Glutamatergic neuron (in vitro differentiated cells): Measurements from ENCODE around the gene GPR25. TPM values are rescaled to one million over a fixed set of nuclear protein-coding genes. Genes with fewer than 3 reads are reported as not detected.

Experiments used
- DNase-seq: peaks from one replicate; pipeline ENCODE4 v3.0.0; 2022
- H3K27ac Mint-ChIP-seq: one replicate; pipeline ENCODE4 v1.8.0; 2020; ENCODE audit warnings: mild to moderate bottlenecking, mixed read lengths, inconsistent platforms; ENCODE audit not compliant: unreplicated experiment
- H3K27me3 Mint-ChIP-seq: one replicate; pipeline ENCODE4 v1.8.0; 2020; ENCODE audit warnings: mild to moderate bottlenecking, moderate library complexity, mixed read lengths, inconsistent platforms; ENCODE audit not compliant: unreplicated experiment
- H3K36me3 Mint-ChIP-seq: one replicate; pipeline ENCODE4 v1.8.0; 2020; ENCODE audit warnings: mild to moderate bottlenecking, mixed read lengths, inconsistent platforms; ENCODE audit not compliant: unreplicated experiment
- H3K4me1 Mint-ChIP-seq: one replicate; pipeline ENCODE4 v1.8.0; 2020; ENCODE audit warnings: mild to moderate bottlenecking, low read depth, mixed read lengths, inconsistent platforms; ENCODE audit not compliant: unreplicated experiment
- H3K4me3 Mint-ChIP-seq: one replicate; pipeline ENCODE4 v1.8.0; 2020; ENCODE audit warnings: mild to moderate bottlenecking, mixed read lengths, inconsistent platforms; ENCODE audit not compliant: unreplicated experiment
- H3K9me3 Mint-ChIP-seq: one replicate; pipeline ENCODE4 v1.8.0; 2020; ENCODE audit warnings: mild to moderate bottlenecking, moderate library complexity, mixed read lengths, inconsistent platforms; ENCODE audit not compliant: unreplicated experiment
- total RNA-seq: library from RNA; stranded (reverse); fragmentation: NEBNext Ultra II Directional; extraction: Animal tissue kit (Norgen Biotek cat#: 25700); gene quantifications from one replicate; pipeline ENCODE4 v1.2.1, GENCODE V29; 2021; ENCODE audit not compliant: unreplicated experiment
- TF ChIP-seq, protein P1 (sequence below): fragments of 200-600 bp; sonication (generic); IDR thresholded peaks from one replicate; pipeline ENCODE4 v1.5.0; 2021; ENCODE audit not compliant: partially characterized antibody, unreplicated experiment

The GPR25 gene
- total RNA-seq, 1 donor from 2014 or later: not detected

DNA sequence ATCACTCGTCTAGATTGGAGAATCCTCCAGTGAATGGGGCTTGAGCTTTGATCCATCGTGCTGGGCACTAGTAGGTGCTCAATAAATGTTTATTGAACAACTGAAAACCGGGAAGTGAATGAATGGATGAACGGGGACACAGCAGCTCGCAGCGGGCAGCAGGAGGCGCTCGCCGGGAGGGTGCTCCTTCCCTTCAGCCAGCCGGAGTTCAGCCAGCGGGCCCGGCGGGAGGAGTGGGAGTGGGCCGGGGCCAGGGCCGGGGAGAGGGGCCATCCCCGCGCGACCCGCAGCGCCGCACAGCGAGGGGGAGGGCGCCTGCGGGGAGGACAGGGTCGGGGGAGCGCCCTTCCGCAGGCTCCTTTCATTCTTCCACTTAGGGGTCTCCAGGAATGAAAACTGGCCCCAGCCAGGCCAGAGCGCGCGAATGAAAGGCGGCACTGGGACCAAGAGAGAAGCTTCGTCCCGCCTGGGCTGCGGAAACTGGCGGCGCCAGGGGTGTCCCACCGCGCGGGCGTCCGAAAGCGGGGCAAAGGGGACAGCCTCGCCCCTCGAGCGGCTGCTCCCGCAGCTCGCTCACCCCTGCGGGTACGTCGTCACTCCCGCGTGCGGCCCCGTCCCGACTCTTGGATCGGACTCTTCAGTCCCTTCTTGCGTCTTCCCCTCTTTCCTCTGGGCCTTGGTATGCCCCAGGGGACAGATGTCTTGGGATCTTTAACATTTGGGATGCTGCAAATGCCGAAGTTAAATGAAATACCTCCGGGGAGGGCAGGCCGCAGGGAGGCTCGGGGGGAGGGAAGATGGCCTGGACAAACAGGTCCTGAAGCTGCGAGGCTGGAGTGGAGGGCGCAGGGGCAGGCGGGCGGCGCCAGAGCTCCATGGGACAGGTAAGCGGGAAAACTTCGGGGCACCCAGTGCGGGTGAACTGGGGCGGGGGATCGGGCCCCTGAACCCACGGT lies 18.3 kb downstream of the GPR25 start:
- H3K4me3 Mint-ChIP-seq: peak overlapping the region; percentile 71
- peaks cover 4% of the 10 kb centered on the region for H3K9me3 Mint-ChIP-seq
- TF ChIP-seq, protein P1, sequence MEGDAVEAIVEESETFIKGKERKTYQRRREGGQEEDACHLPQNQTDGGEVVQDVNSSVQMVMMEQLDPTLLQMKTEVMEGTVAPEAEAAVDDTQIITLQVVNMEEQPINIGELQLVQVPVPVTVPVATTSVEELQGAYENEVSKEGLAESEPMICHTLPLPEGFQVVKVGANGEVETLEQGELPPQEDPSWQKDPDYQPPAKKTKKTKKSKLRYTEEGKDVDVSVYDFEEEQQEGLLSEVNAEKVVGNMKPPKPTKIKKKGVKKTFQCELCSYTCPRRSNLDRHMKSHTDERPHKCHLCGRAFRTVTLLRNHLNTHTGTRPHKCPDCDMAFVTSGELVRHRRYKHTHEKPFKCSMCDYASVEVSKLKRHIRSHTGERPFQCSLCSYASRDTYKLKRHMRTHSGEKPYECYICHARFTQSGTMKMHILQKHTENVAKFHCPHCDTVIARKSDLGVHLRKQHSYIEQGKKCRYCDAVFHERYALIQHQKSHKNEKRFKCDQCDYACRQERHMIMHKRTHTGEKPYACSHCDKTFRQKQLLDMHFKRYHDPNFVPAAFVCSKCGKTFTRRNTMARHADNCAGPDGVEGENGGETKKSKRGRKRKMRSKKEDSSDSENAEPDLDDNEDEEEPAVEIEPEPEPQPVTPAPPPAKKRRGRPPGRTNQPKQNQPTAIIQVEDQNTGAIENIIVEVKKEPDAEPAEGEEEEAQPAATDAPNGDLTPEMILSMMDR: peak; percentile 19
- H3K27me3 Mint-ChIP-seq: peaks cover 3% of the 10 kb centered on the region
- H3K27ac Mint-ChIP-seq: peak overlapping the region; percentile 15
- peaks cover 10% of the 10 kb centered on the region for H3K4me1 Mint-ChIP-seq
- no peaks in the 10 kb centered on the region for H3K36me3 Mint-ChIP-seq
- DNase-seq: peak; percentile 69

DNA sequence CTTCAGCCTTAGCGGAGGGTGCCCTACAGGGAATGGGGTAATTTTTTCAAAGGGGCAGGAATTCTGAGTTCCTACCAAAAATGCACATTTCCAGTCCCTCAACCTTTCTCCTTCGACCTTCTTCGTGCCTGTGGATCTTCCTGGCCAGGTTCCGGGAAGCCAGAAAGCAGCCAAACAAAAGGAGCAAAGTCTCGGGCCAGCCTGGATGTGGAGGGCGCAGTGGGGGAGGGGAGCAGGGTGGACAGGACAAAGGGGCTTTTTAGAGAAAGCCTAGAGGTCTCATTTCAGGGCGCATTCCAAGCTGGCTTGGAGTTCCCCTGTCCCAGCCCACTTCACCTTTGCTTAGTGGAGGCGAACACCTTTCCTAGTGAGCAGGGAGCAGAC lies 19.0 kb downstream of the GPR25 start:
- H3K4me3 Mint-ChIP-seq: peak overlapping the region; percentile 71

DNA sequence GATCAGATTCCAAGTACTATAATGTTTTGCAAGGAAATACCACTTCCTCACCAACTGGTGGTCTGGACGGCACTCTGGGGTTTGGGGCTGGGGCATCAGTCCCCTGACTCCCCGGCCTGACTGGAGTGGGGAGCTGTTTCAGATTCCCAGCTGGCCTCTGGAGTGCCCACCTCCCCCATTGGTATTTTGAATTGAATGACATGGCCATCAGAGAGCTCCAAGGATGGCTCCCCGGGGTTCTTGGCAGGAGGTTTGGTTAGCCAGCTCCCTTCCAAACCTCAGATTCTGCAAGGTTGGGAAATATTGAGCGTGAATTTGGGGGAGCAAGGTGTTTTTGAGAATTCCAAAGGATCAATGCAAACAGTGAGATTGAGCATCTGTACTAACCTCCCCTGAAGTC lies 19.8 kb downstream of the GPR25 start:
- H3K9me3 Mint-ChIP-seq: peaks cover 4% of the 10 kb centered on the region
- DNase-seq: no peak
- TF ChIP-seq, protein P1: no peak
- H3K27me3 Mint-ChIP-seq: no peaks in the 10 kb centered on the region
- no peaks in the 10 kb centered on the region for H3K36me3 Mint-ChIP-seq
- peak overlapping the region; percentile 19 for H3K4me3 Mint-ChIP-seq
- H3K4me1 Mint-ChIP-seq: peaks cover 14% of the 10 kb centered on the region
- H3K27ac Mint-ChIP-seq: no peak overlapping the region

More for the DNA sequence above, 19.0 kb downstream of the GPR25 start:
- no peak overlapping the region for H3K27ac Mint-ChIP-seq
- DNase-seq: peak; percentile 43
- peaks cover 3% of the 10 kb centered on the region for H3K27me3 Mint-ChIP-seq
- peaks cover 14% of the 10 kb centered on the region for H3K4me1 Mint-ChIP-seq
- TF ChIP-seq, protein P1: no peak
- H3K9me3 Mint-ChIP-seq: peaks cover 4% of the 10 kb centered on the region
- H3K36me3 Mint-ChIP-seq: no peaks in the 10 kb centered on the region

DNA sequence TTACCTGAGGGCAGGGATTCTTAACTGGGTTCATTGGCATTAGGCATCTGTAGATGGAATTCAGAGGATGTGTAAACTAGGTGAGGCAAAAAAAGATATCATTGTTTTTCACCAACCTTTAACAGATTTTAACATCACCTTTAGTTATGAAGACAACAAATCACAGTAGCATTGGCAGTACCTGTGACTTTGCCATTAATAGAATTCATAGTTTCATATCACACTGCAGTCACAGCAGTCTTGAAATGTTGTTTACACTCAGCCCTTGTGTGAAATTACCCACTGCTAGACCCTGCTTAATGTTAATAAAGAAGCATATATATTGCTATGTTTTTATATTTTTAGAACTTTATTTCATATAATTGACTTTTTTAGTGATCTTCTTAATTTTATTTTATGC lies 20.2 kb downstream of the GPR25 start:
- TF ChIP-seq, protein P1: no peak
- Mint-ChIP-seq H3K4me3 (peak overlapping the region; percentile 19), H3K9me3 (peaks cover 4% of the 10 kb centered on the region), H3K27me3 (no peaks in the 10 kb centered on the region), H3K27ac (no peak overlapping the region), H3K36me3 (no peaks in the 10 kb centered on the region), H3K4me1 (peaks cover 13% of the 10 kb centered on the region)
- no peak for DNase-seq

DNA sequence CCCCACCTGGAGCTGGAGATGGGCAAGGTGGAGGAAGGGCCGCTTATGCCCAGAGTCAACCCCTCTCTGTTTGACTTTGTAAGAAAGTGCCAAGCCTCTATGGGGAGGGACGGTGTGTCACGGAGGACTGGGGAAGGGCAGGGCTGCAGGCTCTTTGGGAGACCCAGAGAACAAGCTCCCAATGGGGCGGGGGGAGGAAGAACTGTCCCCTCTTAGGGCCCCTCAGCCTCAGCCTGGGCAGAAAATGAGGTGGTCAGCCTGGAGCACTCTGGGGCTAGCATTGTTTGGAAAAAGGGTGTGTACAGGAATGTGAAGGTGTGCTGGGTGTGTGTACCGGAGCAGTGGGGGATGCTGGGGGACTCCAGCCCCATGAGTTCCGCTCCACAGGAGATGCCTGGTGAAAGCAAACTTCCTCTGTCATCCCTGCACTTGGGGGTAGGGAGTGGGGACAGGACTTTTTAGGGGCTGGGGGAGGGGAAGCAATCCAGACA lies 20.7 kb downstream of the GPR25 start:
- Mint-ChIP-seq H3K36me3 (no peaks in the 10 kb centered on the region), H3K4me3 (no peak overlapping the region), H3K27me3 (no peaks in the 10 kb centered on the region), H3K27ac (no peak overlapping the region), H3K4me1 (peaks cover 14% of the 10 kb centered on the region), H3K9me3 (peaks cover 4% of the 10 kb centered on the region)
- TF ChIP-seq, protein P1: no peak
- no peak for DNase-seq
